ENCODE measurements around the gene LYZL6.

The LYZL6 gene, protein sequence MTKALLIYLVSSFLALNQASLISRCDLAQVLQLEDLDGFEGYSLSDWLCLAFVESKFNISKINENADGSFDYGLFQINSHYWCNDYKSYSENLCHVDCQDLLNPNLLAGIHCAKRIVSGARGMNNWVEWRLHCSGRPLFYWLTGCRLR

DNA sequence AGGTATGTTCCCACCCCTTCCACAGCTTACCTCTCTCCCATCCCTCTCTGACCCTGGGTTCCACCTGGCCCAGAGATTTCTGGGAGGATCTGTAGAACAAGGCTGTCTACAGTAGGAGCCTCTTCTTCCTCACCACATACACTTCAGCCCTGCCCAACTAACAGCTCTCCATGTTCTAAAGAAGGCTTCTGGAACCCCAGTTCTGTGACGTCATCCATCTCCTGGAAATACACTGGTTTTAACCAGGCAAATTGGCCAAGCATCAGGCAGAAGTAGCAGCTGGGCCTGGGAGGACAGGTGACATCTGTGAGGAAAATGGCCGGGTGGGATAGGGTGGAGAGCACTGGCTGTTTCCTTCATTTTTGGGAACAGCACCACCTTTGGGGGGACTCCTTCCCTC lies at the start of gene LYZL6:
TSS of gene LYZL6 (minus strand) at position 177 of the 400 bp plus-strand sequence. CDS start 4,357 bp downstream, outside the sequence.
- DNase-seq (ENCODE audit: low read depth in 1 of 2, low spot score in 1 of 2), result no peak

DNA sequence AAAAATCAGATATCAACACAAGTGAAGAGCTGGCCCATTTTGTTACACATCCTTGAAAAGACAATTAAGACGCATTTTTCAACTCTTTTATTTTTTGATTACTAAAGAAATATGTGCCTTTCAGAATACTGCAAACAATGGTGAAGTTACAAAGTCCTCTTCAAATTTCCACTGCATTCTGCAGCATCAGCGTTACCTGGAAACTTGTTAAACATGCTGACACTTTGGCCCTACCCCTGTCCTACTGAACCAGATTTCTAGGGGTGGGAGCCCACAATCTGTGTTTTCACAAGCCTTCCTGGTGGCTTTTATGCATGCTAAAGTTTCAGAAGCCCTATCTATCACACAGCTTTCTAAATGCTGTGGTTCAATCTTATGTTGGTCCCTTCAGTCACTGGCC lies 47.6 kb upstream of the LYZL6 start:
- no peak for DNase-seq (ENCODE audit: low read depth in 1 of 2, low spot score in 1 of 2)

DNA sequence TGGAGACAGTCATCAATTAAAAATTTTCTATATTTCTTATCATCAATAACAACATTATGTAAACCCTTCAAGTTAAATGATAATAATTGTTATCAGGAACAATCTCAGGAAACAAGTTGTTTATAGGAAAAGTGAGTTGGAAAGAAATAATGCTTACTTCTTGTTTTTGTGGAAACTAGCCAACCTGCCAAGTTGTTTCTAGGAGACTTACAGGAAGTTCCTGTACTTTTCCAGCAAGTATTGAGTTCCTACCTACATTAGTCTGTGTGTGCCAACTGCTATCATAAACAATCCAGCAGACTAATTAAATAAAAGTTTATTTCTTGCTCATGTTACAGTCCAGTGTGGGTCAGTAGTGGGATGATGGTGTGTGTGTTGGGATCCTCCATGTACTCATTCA lies 44.7 kb upstream of the LYZL6 start:
- DNase-seq (ENCODE audit: low read depth in 1 of 2, low spot score in 1 of 2), result no peak

DNA sequence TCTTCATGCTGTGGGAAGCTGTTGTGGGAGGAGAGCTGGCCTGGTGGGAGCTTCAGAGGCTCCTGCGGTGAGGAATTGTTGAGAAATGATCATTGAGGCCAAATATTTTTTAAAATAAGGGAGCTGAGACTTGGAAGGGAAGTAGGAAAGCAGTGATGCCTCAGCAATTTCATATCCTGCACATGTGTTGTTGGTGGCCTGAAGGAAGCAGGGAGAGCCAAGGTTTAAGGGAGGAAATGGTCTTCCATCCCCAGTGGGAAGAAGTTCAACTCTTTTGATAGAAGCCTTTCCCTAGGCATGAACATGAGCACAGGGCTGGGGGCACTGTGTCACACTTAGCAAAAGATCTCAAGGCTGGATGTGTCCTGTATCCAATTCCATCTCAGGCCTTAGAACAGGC lies 43.1 kb upstream of the LYZL6 start, which contains the start of gene CCL14:
TSS of gene CCL14 (minus strand) at position 87 of the 400 bp plus-strand sequence. CDS start at position 7, 80 bp downstream.
- DNase-seq (ENCODE audit: low read depth in 1 of 2, low spot score in 1 of 2), result no peak

DNA sequence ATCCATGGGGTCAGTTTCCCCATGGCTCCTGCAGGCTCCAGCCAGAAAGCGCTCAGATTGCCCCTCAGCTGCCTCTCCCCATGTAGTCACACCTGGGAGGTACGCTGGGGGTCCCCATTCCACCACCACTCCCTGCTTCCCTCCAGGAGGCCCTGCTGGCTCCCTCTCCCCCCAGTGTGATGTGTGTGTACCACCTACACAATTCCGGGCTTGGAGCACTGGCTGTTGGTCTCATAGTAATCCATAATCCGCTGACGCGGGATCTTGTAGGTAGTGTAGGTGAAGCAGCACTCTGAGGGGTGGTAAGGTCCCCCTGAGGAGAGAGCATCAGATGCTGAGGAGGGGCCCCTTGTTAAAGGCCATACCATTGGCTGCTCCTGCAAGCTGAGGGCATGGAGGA lies 40.6 kb upstream of the LYZL6 start:
- DNase-seq (ENCODE audit: low read depth in 1 of 2, low spot score in 1 of 2), result no peak

DNA sequence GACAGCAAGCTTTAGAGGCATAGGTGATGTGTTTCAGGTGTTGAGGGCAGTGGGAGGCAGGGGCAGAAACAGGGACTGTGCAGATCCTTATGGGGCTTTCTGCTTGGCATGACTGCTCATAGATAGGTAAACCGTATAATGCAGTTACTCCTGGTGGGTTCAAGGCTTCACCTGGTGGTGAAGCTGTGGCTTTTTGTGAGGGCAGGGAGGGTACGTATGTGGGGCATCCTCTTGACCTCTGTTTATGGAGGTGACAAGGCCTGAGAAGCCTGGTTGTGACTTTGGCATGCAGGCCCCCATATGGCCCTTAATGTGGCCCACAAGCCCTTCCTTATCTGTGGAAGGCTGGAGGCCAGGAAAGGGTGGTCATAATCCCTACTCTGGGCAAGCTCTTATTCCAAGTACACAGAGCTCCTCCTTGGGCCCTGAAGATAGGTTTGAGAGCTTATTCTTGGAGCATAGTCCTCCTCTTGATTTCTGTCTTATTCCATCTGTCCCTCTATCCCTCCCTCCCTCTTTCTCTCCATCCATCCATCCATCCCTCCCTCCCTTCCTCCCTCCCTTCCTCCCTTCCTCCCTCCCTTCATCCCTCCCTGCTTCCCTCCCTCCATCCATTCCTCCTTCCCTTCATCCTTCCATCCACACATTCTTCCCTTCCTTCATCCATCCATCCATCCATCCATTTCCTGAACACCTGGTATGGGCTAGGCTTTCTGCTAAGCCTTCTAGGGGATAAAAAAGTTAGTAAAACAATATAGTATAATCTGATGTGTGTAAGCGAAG lies 39.1 kb upstream of the LYZL6 start:
- DNase-seq (ENCODE audit: low read depth in 1 of 2, low spot score in 1 of 2), result no peak

DNA sequence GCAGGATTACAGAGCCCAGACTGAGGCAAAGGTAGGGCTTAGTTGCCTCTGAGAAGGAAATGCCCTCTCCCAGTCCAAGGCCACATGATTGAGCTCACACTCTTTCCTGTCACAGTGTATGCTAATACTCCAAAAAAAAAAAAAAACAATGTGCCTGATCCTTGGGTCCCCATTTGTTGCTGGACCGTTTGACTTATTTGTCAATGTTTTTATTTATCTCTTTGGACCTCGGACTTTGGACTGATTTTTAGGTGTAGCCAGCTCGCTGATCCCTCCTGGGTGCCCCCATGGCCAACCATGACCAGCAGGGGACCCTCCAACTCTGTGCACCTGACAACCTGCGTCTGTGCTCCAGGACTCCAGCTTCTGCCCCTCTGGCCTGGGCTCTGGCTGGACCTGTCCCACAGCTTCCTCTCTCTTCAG lies 38.4 kb upstream of the LYZL6 start:
- DNase-seq (ENCODE audit: low read depth in 1 of 2, low spot score in 1 of 2), result no peak

DNA sequence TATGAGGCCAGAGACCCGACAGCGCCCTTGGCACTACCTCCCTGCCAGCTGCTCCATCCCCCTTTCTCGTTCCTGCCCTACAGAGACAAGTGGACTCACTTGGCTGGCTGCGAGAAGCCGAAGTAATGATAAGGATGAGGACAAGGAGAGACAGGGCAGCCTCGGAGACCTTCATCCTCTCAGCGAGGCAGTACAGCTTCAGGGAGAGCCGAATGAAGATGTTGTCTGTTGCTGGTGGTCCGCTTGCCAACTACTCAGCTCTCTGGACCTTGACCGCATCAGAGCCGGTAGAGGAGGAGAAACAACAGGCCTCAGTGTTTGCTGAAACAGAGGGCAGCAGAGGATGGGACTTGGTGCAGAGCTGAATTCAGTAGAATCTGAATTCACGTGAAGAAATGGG lies 37.7 kb upstream of the LYZL6 start, which contains the start of gene CCL16:
TSS of gene CCL16 (minus strand) at position 252 of the 400 bp plus-strand sequence. CDS start at position 175, 77 bp downstream.
- DNase-seq (ENCODE audit: low read depth in 1 of 2, low spot score in 1 of 2), result no peak

DNA sequence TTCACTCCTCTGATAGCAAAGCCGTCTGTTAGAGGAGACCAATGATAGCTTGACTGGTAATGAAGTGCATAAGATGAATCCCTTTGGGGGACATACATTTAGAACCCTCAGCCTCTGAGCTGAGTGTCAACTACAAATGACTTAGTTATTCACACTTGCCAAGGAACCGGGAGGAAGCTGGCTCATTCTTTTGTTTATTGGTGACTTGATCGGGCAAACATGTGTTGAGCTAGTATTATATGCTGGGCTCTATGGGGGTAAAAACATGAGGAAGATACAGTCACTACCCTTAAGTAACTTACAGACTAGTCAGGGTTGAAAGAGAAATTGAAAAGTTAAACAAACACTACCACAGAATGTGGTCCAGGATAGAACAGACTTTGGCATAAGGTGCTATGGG lies 34.8 kb upstream of the LYZL6 start:
- DNase-seq (ENCODE audit: low read depth in 1 of 2, low spot score in 1 of 2), result no peak

DNA sequence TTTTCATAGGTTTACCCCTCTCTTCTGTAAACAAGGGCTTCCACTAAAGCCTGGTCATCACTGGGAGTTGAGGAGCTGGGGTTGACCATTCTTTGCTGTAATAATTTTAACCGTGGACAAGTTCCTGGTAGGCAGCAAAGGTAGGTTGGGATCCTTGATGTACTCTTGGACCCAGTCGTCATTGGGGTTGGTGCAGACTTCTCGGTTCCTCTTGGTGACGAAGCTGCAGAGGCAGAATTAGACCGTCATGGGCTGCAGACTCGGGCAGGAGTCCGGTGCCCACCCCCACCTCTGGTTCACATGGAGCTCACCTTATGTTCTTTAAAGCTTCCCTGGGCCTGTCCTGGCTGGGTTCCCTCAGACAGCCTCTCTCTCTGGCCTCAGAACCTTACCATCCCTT lies 34.0 kb upstream of the LYZL6 start:
- DNase-seq (ENCODE audit: low read depth in 1 of 2, low spot score in 1 of 2), result no peak

DNA sequence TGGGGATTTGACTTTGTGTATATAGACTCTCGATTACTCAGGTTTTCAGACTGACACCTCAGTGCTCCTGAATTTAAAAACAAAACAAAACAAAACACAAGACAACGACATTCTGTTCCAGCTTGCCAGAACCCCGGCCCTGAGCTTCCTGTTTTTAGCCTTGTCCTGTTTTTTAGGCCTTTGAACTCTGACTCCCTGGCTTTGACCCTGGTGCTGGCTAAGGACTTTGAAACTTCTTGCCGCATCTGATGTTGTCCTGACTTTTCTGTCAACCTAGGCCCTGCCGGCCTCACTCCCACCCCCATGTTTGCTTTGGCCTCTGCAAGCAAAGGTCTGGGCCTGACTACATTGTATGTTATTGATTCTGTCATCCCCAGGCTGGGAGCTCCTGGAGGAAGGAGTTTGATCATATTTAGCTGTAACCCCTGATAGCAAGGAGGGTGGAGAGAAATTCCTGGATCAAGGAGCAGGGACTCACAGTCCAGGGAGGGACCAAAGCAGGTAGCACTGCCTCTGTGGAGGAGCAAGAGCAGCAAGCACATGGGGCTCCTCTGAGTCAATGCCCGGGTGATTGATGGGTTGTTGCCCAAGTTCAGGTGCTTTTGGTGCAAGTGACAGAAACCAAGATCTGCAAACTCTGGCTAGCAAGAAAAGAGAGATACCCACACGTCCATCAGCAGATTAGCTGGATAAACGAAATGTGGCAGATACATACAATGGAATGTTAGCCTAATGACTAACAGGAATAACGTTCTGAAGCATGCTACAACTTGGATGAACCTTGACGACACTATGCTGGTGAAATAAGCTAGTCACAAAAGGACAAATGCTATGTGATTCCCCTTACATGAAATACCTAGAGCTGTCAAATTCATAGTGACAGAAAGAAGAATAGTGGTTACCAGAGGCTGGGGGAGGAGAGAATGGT lies 30.1 kb upstream of the LYZL6 start:
- DNase-seq (ENCODE audit: low read depth in 1 of 2, low spot score in 1 of 2), result no peak

DNA sequence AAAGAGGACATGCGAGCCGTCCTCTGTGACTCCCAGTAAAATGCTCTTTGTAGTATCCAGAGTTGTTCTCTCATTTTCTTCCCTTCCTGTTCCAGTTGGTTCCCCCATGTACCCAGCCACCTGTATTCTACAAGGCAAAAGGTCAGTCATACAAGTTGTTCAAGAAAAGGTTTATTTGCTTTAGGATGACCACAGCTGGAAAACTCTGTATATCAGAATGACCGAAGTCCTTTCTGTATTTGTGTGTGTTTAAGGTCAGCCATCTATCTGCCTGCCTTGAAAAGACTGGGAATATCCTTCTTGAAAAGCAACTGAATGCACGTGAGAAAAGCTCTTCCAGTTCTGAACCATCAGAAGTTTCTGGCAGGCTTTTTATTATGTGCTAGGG lies 29.4 kb upstream of the LYZL6 start:
- no peak for DNase-seq (ENCODE audit: low read depth in 1 of 2, low spot score in 1 of 2)

DNA sequence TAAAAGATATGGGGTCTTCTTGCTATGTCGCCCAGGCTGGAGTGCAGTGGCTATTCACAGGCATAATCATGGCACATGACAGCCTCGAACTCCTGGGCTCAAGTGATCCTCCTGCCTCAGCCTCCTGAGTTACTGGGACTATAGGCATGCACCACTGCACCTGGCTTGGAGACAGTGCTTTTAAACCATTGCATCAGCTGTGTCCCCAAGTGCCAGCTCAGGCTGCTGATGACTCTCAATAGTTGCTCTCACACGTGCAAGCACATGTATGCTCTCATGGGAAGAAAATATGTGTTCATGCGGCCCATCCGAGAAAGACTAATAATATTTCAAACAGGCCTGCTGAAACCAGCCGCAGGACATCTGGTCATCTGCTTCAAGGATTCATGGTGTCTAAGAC lies 29.0 kb upstream of the LYZL6 start:
- DNase-seq (ENCODE audit: low read depth in 1 of 2, low spot score in 1 of 2), result no peak

DNA sequence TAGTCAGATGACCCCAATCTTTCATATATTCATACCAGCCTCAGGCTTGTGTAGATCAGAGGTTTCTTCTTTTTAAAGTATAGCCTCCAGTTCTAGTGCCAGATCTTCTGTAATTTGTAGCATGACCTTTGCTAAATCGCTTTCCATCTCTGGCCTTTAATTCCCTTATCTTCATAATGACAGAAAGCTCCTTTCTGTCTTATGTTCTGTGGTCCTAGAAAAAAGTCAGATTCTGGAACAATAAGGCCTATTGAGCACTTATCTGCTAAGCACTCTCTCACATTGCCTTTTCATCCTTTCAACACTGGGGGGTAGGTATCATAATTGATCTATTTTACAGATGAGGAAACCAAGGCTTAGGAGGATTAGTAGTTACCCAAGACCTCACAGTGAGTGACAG lies 28.6 kb upstream of the LYZL6 start:
- no peak for DNase-seq (ENCODE audit: low read depth in 1 of 2, low spot score in 1 of 2)

DNA sequence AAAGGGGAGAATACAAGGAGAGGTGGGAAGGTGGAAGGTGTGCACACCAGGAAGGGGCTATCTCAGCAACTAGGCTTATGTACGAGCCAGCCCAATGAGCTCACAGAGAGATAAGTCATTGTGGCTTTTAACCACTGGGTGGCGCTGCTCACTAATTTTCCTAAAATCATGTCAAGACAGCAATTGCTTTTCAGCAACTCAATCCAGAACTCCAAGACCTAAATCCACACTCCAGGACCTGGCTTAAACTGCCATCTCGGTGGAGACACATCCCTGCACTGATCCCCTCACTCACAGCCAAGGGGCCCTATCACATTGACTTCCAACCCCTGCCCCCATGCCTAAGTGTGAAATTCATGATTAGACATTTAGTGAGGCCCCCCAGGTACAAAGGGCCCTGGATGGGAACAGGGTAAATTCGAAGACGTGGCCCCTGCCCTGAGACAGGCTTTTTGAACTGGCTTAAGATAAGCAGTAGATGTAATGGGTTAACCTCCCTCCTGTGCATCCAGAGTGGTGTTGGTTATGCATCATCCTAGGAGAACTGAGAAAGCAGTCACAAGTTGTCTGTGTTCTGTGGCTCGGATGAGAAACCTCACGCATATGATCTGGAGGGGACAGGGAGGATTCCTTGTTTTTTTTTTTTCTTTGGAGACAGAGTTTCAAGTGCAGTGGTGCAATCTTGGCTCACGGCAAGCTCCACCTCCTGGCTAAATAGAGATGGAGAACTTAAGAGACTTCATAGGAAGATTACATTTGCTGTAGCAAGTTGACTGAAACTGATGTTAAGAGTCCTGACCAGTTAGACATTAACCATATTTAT lies 26.3 kb upstream of the LYZL6 start:
- peak; percentile 21 to 30 for DNase-seq (ENCODE audit: low read depth in 1 of 2, low spot score in 1 of 2)

DNA sequence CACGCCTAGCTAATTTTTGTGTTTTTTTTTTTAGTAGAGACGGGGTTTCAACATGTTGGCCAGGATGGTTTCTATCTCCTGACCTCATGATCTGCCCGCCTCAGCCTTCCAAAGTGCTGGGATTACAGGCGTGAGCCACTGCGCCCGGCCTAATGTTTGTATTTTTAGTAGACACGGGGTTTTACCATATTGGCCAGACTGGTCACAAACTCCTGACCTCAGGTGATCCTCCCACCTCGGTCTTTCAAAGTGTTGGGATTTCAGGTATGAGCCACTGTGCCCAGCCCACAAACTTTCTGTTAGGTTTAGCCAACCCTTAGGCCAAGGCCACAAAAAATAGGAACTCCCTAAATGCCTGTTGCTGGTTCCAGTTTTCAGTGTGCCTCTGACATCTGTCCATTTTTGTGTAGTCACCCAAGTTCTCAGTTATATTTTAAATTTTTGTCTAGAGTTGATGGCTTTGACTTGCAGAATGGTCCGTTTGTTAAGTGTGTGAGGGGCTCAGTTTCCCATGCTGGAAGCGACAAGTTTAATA lies 25.1 kb upstream of the LYZL6 start:
- no peak for DNase-seq (ENCODE audit: low read depth in 1 of 2, low spot score in 1 of 2)

DNA sequence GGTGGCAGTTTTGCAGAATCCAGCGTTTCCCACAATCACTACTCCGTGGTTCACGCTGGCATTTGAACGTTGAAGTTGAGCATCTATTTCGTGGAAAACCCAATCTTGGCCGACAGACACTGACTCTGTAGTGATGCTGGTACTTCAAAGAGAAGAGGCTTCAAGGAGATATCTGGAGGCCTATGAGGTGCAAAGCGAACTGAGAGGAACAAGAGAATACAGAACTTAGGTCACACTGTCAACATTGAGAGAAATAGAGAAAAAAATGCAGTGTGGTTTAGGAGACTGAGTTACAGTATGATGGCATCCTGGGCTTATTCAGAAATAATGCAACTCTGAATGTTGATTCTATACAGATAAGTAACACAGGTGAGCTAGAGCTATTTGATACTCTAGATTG lies 21.8 kb upstream of the LYZL6 start:
- no peak for DNase-seq (ENCODE audit: low read depth in 1 of 2, low spot score in 1 of 2)

DNA sequence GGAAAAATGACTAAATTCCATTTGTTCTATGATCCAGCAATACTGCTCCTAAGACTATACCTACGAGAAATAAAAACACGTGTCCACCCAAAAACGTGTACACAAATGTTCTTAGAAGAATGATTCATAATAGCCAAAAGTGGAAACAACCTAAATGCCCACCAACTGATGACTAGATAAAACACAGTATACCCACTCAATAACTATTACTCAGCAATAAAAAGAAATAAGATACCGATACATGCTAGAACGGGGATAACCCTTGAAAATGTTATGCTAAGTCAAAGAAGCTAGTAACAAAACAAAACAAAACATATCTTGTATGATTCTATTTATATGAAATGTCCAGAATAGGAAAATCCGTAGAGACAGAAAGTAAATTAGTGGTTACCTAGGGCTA lies 20.1 kb upstream of the LYZL6 start:
- DNase-seq (ENCODE audit: low read depth in 1 of 2, low spot score in 1 of 2), result no peak

DNA sequence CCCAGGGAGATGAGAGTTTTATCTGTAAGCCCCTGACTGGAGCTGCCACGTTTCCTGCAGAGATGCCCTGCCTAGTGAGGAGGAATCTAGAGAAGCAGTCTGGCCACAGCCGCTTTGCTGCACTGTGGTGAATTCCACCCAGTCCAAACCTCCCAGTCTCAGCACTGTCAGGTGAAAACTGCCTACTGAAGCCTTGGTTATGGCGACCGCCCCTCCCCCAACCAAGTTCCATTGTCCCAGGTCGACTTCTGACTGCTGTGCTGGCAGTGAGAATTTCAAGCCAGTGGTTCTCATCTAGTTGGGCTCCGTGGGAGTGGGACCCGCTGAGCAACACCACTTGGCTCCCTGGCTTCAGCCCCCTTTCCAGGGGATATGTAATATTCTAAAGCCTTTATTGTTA lies 10.2 kb upstream of the LYZL6 start:
- DNase-seq (ENCODE audit: low read depth in 1 of 2, low spot score in 1 of 2), result no peak

DNA sequence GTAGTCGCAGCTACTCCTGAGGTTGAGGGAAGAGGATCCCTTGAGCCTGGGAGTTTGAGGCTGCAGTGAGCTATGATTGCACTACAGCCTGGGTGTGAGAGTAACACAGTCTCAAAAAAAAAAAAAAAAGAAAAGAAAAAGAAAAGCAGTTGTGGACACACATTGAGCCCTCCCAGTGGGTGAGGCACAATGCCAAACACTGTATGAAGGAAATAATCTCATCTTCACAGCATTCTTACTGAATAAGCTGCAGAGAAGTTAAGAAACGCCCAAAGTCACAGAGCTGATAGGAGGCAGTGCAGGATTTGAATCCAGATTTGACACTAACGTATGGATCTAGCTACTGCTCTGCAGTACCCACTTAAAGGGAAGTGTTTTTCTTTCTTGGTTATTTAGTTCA lies 5.9 kb upstream of the LYZL6 start:
- DNase-seq (ENCODE audit: low read depth in 1 of 2, low spot score in 1 of 2), result no peak

DNA sequence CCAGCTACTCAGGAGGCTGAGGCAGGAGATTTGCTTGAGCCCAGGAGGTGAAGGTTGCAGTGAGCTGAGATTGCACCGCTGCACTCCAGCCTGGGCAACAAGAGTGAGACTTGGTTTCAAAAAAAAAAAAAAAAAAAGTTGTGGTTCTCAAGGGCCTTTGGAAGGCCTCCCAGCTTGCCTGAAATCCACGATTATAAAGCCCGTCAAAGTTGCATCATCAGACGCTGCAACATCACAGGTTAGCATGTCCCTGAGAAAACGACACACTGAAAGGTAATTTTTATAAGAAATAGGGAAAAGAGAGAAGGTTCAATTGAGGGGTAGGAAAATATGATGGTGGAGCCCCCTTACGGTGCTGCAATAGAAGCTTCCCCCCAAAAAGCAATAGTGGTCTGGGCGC lies 4.6 kb upstream of the LYZL6 start:
- no peak for DNase-seq (ENCODE audit: low read depth in 1 of 2, low spot score in 1 of 2)
